CD4-positive, CD25-positive, alpha-beta regulatory T cell (primary cell): ENCODE data around the gene PGM1. TPM values are rescaled to one million over a fixed set of nuclear protein-coding genes. Genes with fewer than 3 reads are reported as not detected.

Source experiments
- ATAC-seq, 2 donors: fragments of 150-1000 bp; cut with Tn5 transposase; one replicate each; pipeline ENCODE4 v1.10.0; 2021; ENCODE audit warnings: low read depth in 2 of 2, moderate number of reproducible peaks in 2 of 2, moderate library complexity in 1 of 2
- DNase-seq, 3 donors: peaks; one replicate each; pipeline versions ENCODE4 v3.0.0 to v3.0.0-alpha.2; 2012 to 2022; ENCODE audit warnings: mixed read lengths in 1 of 3
- H3K27ac ChIP-seq: one replicate; pipeline ENCODE4 v1.7.0; 2013; ENCODE audit warnings: mild to moderate bottlenecking, low read length; ENCODE audit not compliant: insufficient read depth, poor library complexity, severe bottlenecking
- H3K27me3 ChIP-seq: one replicate; pipeline ENCODE4 v1.7.0; 2013; ENCODE audit warnings: low read length; ENCODE audit not compliant: control insufficient read depth, insufficient read depth
- H3K36me3 ChIP-seq: one replicate; pipeline ENCODE4 v1.7.0; 2013; ENCODE audit warnings: mild to moderate bottlenecking, low read length, moderate library complexity; ENCODE audit not compliant: control insufficient read depth, insufficient read depth
- H3K4me1 ChIP-seq: 2 replicates; pipeline ENCODE4 v1.7.0; 2013; ENCODE audit warnings: mild to moderate bottlenecking, low read length; ENCODE audit not compliant: insufficient read depth, control insufficient read depth, poor library complexity, severe bottlenecking
- H3K4me3 ChIP-seq: one replicate; pipeline ENCODE4 v1.7.0; 2013; ENCODE audit warnings: low read depth, mild to moderate bottlenecking, low read length, moderate library complexity
- H3K9me3 ChIP-seq, 2 experiments: 1 replicate in 1 of 2; 2 replicates in 1 of 2; pipeline ENCODE4 v1.7.0; 2013; ENCODE audit warnings: low read length in 2 of 2, mild to moderate bottlenecking in 1 of 2, moderate library complexity in 1 of 2; ENCODE audit not compliant: control insufficient read depth in 2 of 2
- H3K27ac Mint-ChIP-seq, 3 donors: one replicate each; pipeline ENCODE4 v1.8.0; 2020 to 2022; ENCODE audit warnings: mild to moderate bottlenecking in 3 of 3, mixed read lengths in 3 of 3, moderate library complexity in 2 of 3
- H3K27me3 Mint-ChIP-seq: one replicate; pipeline ENCODE4 v1.8.0; 2022; ENCODE audit warnings: mild to moderate bottlenecking, mixed read lengths
- H3K36me3 Mint-ChIP-seq: one replicate; pipeline ENCODE4 v1.8.0; 2020; ENCODE audit warnings: mixed read lengths
- H3K4me1 Mint-ChIP-seq, 4 donors: one replicate each; pipeline ENCODE4 v1.8.0; 2020 to 2022; ENCODE audit warnings: mixed read lengths in 4 of 4, mild to moderate bottlenecking in 1 of 4
- H3K4me3 Mint-ChIP-seq, 4 donors: one replicate each; pipeline ENCODE4 v1.8.0; 2020 to 2022; ENCODE audit warnings: mild to moderate bottlenecking in 4 of 4, mixed read lengths in 4 of 4, moderate library complexity in 3 of 4
- H3K9me3 Mint-ChIP-seq, 7 donors: one replicate each; pipeline ENCODE4 v1.8.0; 2020 to 2022; ENCODE audit warnings: mixed read lengths in 7 of 7, mild to moderate bottlenecking in 3 of 7, moderate library complexity in 2 of 7
- polyA plus RNA-seq, 4 donors: library from polyadenylated mRNA; unstranded; fragments of 300-500 nt; fragmentation: Illumina TruSeq; gene quantifications; one replicate each; pipeline ENCODE4 v1.2.3, GENCODE V29; 2021
- total RNA-seq: library from RNA; stranded (reverse); gene quantifications from one replicate; pipeline ENCODE4 v1.2.3, GENCODE V29; 2022

The PGM1 gene
- total and polyA plus RNA-seq, 5 donors from 2014 or later = 12.6 to 35.4 (median 26.4) TPM

DNA sequence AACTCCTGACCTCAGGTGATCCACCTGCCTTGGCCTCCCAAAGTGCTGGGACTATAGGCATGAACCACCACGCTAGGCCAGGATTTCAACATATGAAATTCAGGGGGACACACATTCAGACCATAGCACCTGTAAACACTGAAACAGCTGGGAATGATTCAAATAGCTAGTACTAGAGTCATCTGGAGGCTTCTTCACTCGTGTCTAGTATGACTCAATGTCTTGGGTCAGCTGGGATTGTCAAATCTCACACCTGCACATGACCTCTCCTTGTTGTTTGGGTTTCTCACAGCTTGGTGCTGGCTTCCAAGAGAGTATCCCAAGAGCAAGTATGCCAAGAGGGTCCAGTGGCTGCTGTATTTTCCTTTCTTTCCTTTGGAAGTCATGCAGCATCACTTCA is 75.1 kb downstream of the PGM1 start:
- Mint-ChIP-seq H3K36me3 (peaks cover 12% of the 10 kb centered on the region), H3K27ac (no peak overlapping the region), H3K4me3 (no peak overlapping the region), H3K4me1 (no peaks in the 10 kb centered on the region), H3K27me3 (no peaks in the 10 kb centered on the region), H3K9me3 (peaks cover 0 to 7% (median 0%) of the 10 kb centered on the region in 7 donors)
- Histone ChIP-seq H3K9me3 (no peaks in the 10 kb centered on the region), H3K27ac (no peak overlapping the region), H3K36me3 (no peaks in the 10 kb centered on the region), H3K4me1 (no peaks in the 10 kb centered on the region), H3K27me3 (no peaks in the 10 kb centered on the region), H3K4me3 (no peak overlapping the region)
- ATAC-seq = no peak
- DNase-seq = no peak

DNA sequence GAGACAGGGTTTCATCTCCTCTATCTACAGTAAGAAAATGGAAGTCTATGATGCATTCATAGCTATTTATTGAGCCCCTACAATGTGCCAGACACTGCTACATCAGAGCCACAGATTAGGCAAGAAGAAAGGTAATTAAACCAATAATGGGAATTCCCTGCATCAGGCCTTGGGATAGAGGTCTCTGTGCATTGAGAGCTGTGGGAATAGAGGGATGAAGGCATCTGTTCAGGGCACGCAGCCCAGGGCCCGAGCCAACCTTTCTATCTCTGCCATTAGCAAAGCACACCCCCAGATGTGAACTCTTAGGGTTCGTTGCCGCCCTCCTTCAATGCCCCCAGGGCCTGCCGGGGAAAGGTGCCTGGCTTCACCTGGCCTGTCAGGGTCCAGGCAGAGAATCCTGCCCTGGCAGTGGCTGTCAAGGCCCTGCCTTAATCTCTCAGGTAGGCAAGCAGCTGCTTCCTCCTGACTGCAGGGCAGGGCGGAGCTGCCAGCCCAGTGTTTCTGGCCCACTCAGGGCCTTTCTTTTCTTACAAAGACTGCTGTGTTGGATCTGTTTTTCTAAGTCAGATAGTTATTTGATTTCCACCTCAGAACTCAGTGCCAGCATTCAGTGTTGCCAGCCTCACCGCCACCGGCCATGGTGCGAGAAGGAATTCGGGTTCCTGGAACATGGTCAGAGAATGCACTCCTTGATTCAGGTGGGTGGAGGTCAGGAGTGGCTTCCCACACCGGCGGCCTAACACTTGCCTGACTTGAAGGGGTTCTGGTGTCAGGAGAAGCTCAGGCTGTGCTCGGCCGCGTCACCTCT is 76.1 kb downstream of the PGM1 start:
- Histone ChIP-seq H3K4me1 (no peaks in the 10 kb centered on the region), H3K27me3 (no peaks in the 10 kb centered on the region), H3K36me3 (no peaks in the 10 kb centered on the region), H3K9me3 (no peaks in the 10 kb centered on the region), H3K4me3 (no peak overlapping the region), H3K27ac (no peak overlapping the region)
- ATAC-seq = no peak
- DNase-seq = no peak
- no peaks in the 10 kb centered on the region for H3K4me1 Mint-ChIP-seq
- peaks cover 6% of the 10 kb centered on the region for H3K36me3 Mint-ChIP-seq
- no peaks in the 10 kb centered on the region for H3K27me3 Mint-ChIP-seq
- H3K9me3 Mint-ChIP-seq = peaks cover 0 to 6% (median 0%) of the 10 kb centered on the region in 7 donors
- no peak overlapping the region for H3K4me3 Mint-ChIP-seq
- H3K27ac Mint-ChIP-seq = peak overlapping the region in 1 of 3 donors; percentile 25

DNA sequence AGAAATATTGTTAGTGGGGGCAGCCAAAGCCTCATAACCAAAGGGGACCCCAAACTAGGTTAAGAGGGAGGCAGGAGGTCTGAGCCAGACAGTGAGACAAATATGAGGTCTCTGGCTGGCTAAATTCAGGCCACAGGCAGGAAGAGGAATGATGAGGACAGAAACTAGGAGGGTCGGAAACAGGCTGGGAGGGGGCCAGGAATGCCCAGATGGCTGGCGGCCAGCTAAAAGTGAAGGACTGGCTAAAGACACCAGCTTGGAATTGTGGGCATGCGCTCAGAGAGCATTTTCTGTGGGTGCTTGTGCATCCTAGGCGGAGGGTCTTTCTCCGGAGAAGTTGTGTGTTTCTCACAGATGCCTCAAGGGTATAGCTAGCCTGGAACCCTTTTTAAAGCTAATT is 77.0 kb downstream of the PGM1 start:
- Histone ChIP-seq H3K27me3 (no peaks in the 10 kb centered on the region), H3K9me3 (no peaks in the 10 kb centered on the region), H3K27ac (no peak overlapping the region), H3K4me3 (no peak overlapping the region), H3K36me3 (no peaks in the 10 kb centered on the region), H3K4me1 (no peaks in the 10 kb centered on the region)
- no peak for DNase-seq
- Mint-ChIP-seq H3K9me3 (peaks cover 0 to 6% (median 0%) of the 10 kb centered on the region in 7 donors), H3K27ac (peak overlapping the region in 1 of 3 donors; percentile 25), H3K4me1 (no peaks in the 10 kb centered on the region), H3K36me3 (peaks cover 4% of the 10 kb centered on the region), H3K4me3 (no peak overlapping the region), H3K27me3 (no peaks in the 10 kb centered on the region)
- no peak for ATAC-seq

DNA sequence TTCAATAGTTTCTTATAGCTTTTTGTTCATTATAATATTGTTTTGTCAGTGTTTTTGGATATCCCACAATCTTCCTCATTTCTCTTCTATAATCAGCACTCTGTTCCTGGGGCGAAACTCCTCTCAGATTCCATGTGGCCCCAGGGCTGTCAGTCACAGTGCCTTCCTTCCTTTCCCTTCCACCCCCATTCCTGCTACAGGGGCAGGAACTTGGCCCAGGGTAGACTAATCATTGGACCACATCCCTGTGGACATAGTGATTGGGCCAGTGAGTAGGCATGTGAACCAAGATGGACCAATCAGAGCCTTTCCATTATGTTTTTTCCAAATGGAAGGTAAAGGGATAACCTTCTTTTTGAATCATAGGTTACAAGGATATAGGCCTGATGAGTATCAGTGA is 78.3 kb downstream of the PGM1 start:
- Histone ChIP-seq H3K4me3 (no peak overlapping the region), H3K27ac (no peak overlapping the region), H3K27me3 (no peaks in the 10 kb centered on the region), H3K36me3 (no peaks in the 10 kb centered on the region), H3K4me1 (no peaks in the 10 kb centered on the region), H3K9me3 (no peaks in the 10 kb centered on the region)
- ATAC-seq = no peak
- no peaks in the 10 kb centered on the region for H3K4me1 Mint-ChIP-seq
- H3K27me3 Mint-ChIP-seq = peaks cover 2% of the 10 kb centered on the region
- H3K36me3 Mint-ChIP-seq = no peaks in the 10 kb centered on the region
- no peak overlapping the region for H3K4me3 Mint-ChIP-seq
- no peaks in the 10 kb centered on the region for H3K9me3 Mint-ChIP-seq
- no peak overlapping the region for H3K27ac Mint-ChIP-seq
- DNase-seq = no peak

DNA sequence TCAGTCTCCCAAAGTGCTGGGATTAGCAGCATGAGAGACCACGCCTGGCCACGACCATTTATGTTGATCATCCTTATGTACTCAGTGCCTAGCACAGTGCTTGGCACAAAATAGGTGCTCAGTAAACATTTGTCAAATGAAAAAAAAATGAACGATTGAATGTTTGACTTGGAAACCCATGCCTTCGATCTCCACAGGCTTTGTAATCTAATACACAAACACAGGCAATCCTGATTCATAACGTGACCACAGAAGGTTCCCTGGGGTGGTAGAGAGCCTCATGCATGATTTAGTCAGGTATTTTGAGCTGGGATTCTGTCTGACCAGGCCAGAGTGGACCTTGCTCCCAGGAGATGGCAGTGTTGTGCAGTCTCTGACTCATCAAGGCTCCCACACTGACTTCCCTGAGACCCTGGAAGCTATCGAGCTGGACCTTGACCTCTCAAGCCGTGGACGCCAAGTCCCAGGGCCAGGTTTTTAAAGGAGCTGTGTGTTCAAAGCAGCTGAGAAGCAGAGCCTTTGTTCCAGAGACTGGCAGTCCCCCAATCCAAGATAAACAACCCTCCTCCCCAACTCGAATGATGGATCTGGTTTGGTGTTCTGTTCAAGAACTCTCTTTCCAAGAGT is 81.1 kb downstream of the PGM1 start:
- H3K36me3 Mint-ChIP-seq = peaks cover 4% of the 10 kb centered on the region
- H3K4me3 Mint-ChIP-seq = no peak overlapping the region
- peaks cover 0 to 5% (median 0%) of the 10 kb centered on the region in 7 donors for H3K9me3 Mint-ChIP-seq
- Histone ChIP-seq H3K27me3 (no peaks in the 10 kb centered on the region), H3K4me3 (no peak overlapping the region), H3K27ac (no peak overlapping the region), H3K4me1 (no peaks in the 10 kb centered on the region), H3K9me3 (no peaks in the 10 kb centered on the region), H3K36me3 (no peaks in the 10 kb centered on the region)
- H3K27me3 Mint-ChIP-seq = peaks cover 7% of the 10 kb centered on the region
- DNase-seq (peak in 1 of 3 donors; percentile 9), ATAC-seq (no peak)
- H3K27ac Mint-ChIP-seq = no peak overlapping the region
- no peaks in the 10 kb centered on the region for H3K4me1 Mint-ChIP-seq

DNA sequence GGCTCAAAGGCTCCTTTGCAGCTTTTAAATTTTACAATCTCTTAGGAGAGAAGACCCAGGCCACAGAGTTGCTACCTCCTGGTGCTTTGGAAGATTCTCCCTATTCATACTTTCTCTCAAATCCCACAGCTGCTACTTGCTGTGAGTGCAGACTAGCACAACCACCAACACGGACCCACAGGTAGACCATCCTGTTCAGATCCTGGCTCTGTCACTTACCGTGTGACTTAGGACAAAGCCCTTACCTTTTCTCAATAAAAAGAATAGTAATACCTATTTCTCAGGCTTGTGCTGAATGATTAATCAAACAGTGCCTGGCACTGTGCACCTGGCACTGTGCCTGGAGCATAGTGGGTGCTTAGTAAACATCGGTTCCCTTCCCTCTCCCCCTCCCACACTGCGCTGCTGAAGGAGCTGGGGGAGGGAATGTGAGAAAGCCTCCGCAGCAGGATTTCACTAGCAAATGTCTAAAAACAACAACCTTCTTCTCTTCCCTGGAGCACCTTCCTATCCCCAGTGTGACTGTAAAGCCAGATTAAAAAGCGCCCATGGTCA is 81.7 kb downstream of the PGM1 start:
- H3K9me3 Mint-ChIP-seq = peaks cover 0 to 10% (median 2%) of the 10 kb centered on the region in 7 donors
- H3K27ac Mint-ChIP-seq = no peak overlapping the region

DNA sequence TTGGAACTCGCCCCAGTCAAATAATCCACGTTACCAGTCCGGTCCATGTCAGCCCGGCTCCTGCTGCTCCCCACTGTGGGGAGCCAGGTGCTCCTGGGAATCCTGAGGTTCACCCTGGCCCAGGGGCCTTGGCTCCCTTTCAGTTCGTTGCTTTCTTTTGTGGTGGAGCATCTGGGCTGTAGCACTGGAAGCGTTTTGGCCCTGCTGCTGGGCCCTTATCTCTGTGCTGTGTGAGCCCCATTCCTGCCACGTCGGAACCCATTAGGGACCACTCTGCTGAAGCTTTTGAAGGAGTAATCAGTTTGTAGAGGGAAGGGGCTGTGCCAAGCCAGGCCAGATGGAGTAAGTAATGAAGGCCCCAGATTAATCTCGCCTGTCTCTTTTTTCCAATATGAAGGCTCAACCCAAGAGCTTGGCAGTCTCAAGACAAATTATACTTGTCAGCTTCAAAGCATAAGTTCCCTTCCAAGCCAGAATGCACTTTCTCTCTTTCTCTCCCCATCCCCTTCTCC is 82.3 kb downstream of the PGM1 start:
- H3K27me3 ChIP-seq = no peaks in the 10 kb centered on the region
- H3K4me1 ChIP-seq = no peaks in the 10 kb centered on the region
- no peaks in the 10 kb centered on the region for H3K9me3 ChIP-seq
- ATAC-seq = no peak
- Mint-ChIP-seq H3K36me3 (peaks cover 4% of the 10 kb centered on the region), H3K27ac (no peak overlapping the region), H3K9me3 (peaks cover 0 to 11% (median 2%) of the 10 kb centered on the region in 7 donors), H3K27me3 (peaks cover 7% of the 10 kb centered on the region), H3K4me1 (no peaks in the 10 kb centered on the region), H3K4me3 (no peak overlapping the region)
- no peak overlapping the region for H3K27ac ChIP-seq
- H3K36me3 ChIP-seq = no peaks in the 10 kb centered on the region
- no peak overlapping the region for H3K4me3 ChIP-seq
- no peak for DNase-seq

More for the DNA sequence above, 81.7 kb downstream of the PGM1 start:
- Histone ChIP-seq H3K27ac (no peak overlapping the region), H3K9me3 (no peaks in the 10 kb centered on the region), H3K4me1 (no peaks in the 10 kb centered on the region), H3K4me3 (no peak overlapping the region), H3K27me3 (no peaks in the 10 kb centered on the region), H3K36me3 (no peaks in the 10 kb centered on the region)
- peaks cover 7% of the 10 kb centered on the region for H3K27me3 Mint-ChIP-seq
- ATAC-seq (no peak), DNase-seq (no peak)
- H3K36me3 Mint-ChIP-seq = peaks cover 4% of the 10 kb centered on the region
- no peak overlapping the region for H3K4me3 Mint-ChIP-seq
- H3K4me1 Mint-ChIP-seq = no peaks in the 10 kb centered on the region
